B cell (primary cell): Measurements from ENCODE around the gene ABCA2.

Experiments
- EZH2 ChIP-seq: IDR thresholded peaks from 2 replicates; pipeline ENCODE4 v1.6.1; 2012; ENCODE audit warnings: borderline replicate concordance, low read depth, mild to moderate bottlenecking, moderate library complexity, low read length; ENCODE audit not compliant: insufficient read depth, poor library complexity, severe bottlenecking
- TF ChIP-seq, protein P1 (sequence below): fragments of 200-600 bp; IDR thresholded peaks from one replicate; pipeline ENCODE4 v1.8.0; 2022; ENCODE audit warnings: antibody characterized with exemption, mild to moderate bottlenecking

GRCh38 chr9:136968333-136969127 is 59.5 kb downstream of the ABCA2 start:
- TF ChIP-seq, protein P1, sequence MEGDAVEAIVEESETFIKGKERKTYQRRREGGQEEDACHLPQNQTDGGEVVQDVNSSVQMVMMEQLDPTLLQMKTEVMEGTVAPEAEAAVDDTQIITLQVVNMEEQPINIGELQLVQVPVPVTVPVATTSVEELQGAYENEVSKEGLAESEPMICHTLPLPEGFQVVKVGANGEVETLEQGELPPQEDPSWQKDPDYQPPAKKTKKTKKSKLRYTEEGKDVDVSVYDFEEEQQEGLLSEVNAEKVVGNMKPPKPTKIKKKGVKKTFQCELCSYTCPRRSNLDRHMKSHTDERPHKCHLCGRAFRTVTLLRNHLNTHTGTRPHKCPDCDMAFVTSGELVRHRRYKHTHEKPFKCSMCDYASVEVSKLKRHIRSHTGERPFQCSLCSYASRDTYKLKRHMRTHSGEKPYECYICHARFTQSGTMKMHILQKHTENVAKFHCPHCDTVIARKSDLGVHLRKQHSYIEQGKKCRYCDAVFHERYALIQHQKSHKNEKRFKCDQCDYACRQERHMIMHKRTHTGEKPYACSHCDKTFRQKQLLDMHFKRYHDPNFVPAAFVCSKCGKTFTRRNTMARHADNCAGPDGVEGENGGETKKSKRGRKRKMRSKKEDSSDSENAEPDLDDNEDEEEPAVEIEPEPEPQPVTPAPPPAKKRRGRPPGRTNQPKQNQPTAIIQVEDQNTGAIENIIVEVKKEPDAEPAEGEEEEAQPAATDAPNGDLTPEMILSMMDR: no peak
- no peak for TF ChIP-seq EZH2
